M059J (cell line): ENCODE measurements around the gene DENND1A. TPM values are rescaled to one million over a fixed set of nuclear protein-coding genes. Genes with fewer than 3 reads are reported as not detected.

ENCODE experiments used
- DNase-seq: peaks from one replicate; pipeline ENCODE4 v3.0.0-alpha.2; 2012; ENCODE audit warnings: low read depth
- total RNA-seq: library from RNA; depleted of rRNA; stranded (reverse); fragments of >200 nt; shearing (Covaris generic); gene quantifications from 2 replicates; pipeline ENCODE4 v1.2.3, GENCODE V29; 2014

The DENND1A gene
- total RNA-seq, 1 experiment from 2014 or later, result 15.7 TPM

DNA sequence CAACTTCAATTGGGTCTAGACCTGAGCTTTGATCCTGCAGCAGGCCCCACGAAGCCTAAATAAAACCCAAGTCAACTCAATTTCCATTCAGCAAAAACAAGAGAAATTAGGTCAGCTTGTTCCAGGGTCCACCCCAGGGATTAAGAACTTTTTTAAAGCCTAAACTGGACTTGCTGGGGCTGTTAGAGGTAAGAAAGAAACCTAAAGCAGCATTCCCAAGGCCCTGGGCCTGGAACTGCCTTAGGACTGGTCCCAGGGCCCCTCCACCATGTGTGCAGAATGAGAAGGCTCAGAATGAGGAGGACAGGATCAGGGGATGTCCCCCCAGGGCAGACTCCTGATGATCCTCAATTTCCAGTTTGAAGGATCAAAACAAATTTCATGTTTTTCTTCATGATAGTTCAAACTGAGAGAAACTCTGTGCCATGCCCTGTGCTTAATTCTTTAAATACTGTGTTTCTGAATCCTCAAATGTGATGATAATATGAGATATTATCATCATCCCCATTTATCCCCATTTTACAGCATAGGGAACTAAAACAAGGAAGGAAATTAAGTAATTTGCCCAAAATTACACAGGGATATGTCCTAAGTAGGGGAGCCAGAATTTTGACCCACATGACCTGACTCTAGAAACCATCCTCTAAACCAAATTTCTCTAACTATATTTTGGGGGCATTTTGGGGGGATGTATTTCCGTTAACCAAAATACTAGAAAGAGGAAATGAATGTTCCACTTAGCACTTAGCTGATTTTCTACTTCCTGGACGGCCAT is 64.5 kb downstream of the DENND1A start:
- DNase-seq, result no peak

DNA sequence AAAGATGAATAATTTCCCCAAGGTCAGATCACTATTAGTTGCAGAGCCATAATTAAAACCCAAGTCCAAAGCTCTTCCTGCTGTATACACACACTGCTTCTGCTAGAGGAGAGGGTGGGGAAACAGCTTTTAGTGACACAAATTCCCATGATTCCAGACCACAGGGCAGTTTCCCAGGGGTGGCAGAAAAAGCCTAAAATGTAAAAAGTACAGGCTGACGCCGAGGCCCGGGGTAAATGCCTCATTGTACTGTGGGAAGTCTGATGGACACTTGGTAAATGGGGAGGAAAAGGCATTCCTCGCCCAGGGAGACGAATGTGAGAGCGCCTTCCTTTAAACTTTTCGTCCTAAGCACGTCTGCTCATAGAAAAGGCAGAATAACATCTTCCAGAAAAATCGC is 65.7 kb downstream of the DENND1A start:
- DNase-seq, result no peak

DNA sequence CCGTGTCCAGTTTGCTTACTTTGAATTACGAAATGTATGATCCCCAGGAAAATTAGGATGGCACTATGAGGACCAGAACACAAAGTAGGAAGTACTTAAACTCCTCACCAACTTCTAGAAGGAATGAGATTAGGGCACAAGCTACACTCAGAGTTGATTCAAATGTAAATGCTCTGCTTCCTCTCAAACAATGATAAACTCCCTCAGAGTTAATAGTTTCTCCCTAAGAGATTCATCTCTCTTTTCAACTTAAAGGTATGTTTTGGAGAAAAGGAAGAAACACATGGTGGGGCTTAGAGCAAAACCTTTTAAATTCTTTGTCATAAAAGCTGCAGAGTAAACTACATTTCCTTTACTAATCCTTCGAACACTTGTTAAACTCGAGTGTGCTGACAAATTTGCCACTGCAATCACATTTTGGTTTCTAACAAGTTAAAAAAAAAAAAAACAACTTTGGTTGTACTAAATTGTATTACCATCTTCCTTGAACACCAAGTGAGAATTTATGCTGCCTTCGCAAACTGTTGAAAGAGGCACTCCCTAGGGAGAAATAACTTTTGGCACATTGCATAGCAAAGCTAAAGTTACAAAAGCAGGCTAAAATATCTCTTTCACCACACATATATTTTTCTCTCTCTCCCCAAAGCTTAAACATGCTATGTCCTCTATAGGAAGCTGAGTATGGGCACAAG is 66.6 kb downstream of the DENND1A start:
- DNase-seq, result no peak

DNA sequence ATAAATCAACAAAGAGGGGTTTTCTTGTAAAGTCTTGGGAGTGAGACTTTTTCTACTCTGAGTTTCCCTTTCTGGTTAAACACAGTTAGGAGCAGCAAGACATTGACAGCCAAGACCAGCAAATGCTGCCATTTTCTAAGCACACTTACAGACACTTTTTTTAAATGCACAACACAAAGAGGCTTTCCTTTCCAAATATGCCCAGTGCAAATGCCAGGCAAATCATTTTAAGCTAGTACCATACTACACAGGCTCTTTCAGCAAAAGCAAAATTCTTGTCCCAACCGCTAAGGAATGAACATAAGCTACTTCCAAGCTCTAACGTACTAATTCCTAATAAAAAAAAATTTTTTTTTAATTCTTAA is 68.2 kb downstream of the DENND1A start:
- no peak for DNase-seq

DNA sequence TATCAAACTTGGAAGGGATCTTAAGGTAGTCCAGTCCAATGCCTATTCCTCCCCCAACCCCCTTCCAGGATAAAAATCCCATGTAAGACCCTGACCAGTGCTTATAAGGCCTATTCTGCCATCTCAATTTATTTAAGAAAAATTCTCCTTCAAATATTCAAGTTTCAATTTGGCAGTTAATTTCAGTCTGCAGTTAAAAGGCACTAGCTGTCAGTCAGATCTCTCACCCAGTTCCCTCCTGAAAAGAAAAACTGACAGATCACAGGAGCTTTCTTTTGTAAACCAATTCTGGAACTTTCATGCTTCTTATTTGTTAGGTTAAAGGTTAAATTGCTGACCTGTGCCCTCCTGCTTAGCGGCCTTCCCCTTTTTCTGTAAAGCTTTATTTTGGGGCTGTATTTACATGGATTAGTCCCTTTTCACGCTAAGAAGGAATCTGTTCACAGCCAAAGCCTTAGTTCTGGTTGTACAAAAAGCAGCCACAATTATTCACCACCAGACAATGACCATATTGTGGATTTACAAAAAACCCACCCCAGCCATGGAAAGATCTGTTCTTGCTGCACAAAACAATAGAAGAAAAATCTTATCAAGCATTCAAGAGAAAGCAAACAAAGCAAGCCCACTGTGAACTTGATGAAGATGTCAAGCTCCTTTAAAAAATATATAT is 68.7 kb downstream of the DENND1A start:
- DNase-seq, result no peak

DNA sequence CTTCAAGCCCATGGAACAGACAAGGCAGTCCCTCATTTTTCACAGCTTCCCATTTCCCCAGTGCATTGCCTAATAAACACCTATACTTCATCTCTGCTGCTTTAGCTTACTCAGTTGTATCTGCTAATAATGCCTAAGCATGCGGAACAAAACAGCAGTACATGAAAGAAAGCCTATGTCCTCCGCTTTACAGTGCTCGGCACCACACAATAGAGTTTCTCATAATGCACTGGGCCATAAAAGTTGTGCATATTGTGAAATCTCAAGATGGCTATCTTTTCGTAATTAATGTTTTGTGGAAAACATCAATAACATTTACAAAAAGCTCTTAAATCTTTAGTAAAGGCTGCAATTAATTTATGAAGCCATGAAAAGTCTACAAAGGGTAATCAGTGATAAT is 69.3 kb downstream of the DENND1A start:
- no peak for DNase-seq

DNA sequence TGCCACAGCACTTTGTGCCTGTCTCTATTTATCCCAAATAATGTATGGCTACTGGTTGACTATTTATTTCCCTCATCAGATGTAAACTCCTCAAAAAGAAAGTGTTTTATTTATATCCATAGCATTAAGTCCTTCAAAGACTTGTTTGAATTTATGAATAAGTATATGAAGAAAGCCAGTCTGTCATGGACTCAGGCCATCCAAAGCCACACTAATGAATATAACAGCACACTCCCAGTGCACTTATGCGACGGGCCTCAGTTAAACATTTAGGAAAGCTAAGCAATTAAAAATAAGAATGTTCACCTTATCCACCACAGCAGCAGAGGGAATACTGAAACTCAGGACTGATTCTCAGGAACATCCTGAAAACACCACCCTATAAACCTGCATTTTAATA is 77.5 kb downstream of the DENND1A start:
- no peak for DNase-seq

DNA sequence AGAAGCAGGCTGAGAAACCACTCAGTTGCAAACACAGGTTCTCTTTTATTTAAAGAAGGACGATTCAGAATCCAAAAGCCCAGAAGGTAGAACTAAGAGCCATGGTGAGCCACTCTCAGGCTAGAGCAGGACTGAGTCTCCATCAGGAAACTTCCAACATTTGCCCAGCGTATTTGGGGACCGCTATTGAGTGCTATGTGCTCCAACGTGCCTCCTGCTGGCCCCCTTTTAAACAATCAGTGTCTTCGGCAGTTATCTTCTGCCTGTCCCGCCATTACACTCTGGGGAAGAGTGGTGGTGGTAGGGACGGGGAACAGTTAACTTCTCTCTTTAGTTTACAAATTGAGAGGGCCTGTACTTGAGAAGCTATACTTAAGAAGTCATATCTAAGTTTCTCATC is 78.1 kb downstream of the DENND1A start:
- no peak for DNase-seq

DNA sequence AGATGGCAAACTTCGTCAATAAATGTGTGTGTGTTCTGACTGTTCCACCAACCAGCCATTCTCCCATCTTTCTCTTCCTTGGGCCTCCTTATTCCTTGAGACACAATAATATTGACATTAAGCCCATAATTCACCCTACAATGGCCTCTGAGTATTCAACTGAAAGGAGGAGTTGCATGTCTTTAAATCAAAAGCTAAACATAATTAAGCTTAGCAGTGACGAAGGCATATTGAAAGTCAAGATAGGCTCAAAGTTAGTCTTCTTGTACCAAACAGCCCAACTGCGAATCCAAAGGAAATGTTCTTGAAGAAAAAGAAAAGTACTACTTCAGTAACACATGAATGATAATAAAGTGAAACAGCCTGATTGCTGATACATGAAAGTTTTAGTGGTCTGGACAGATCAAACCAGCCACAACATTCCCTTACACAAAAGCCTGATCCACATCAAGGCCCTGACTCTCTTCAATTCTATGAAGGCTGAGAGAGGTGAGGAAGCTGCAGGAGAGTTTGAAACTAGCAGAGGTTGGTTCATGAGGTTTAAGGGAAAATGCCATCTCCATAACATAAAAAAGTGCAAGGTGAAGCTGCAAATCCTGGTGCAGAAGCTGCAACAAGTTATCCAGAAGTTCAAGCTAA is 81.4 kb downstream of the DENND1A start:
- no peak for DNase-seq

DNA sequence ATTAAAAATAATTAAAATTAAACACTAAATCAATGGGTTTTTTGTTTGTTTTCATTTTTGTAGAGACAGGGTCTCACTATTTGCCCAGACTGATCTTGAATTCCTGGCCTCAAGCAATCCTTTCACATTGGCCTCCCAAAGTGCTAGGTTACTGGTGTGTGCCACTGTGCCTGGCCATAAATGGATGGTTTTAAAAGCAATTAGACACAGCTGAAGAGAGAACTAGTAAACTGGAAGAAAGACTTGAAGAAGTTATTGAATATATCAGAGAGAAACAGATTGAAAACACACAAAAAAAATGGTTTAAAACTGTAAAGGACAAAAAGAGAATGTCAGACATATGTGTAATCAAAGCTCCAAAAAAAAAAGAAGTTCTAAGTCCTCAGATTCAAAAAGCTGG is 83.0 kb downstream of the DENND1A start:
- DNase-seq, result no peak

DNA sequence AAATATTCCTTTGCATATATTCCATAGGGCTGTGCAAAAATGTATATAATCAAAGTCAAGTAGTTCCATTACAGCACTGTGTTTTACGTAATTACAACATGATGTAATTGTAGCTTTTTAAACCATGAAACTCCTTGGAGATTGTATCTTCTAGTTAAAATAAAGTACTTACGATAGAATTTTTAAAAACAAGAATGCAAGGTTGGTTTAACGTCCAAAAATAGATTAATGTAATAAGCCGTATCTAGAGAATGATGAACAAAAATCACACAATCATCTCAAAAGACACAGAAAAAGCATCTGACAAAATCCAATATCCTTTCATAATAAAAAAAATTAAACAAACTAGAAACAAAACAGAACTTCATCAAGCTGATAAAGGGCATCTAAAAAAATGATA is 86.2 kb downstream of the DENND1A start:
- DNase-seq, result no peak

DNA sequence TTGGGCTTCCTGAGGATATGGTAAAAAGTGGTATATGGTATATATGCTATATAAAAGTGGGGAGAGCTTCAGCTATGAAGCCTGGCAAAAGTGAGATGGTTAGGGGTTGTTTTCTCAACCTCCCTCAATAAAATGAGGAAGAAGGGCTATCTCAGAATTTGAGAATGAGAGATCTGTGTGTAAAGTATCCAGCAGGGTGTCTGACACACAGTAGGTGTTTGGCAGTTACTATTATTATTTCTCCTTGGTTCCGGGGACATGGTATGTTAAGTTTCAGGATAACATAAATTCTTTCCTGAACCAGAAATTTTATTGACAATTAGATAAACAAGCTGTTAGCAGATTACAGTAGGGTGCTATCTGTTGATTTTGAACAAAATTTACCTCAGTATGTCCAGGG is 94.1 kb downstream of the DENND1A start:
- DNase-seq, result no peak

DNA sequence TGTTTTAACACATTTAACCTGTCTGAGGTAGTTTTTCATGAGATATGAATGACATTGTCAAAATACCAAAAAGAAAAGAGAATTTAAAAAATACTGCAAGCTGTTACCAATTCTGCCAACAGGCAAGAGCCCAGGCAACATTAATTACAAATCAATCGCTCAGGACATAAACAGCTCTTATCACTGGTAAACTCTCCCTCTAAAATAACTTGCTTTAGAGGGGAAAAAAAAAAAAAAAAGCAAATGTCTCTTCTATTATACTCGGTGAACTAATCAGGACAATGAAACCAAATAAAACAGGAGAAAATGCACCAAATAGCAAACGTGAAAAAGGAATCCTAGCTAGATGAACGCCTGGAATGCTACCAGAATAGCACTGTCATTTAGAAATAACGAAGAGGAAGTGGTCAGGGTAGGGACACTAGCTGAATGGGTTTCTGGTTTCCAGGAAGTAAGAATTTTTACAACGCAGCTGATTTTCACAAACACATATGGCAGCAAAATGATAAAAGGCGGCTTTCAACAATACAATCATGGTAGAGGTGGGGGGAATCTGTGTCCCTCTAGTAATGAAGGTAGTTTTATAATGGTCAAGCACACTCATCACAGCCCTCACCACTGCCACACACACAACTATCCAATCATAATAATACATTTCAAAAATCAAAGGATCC is 94.9 kb downstream of the DENND1A start:
- peak; percentile 75 for DNase-seq

DNA sequence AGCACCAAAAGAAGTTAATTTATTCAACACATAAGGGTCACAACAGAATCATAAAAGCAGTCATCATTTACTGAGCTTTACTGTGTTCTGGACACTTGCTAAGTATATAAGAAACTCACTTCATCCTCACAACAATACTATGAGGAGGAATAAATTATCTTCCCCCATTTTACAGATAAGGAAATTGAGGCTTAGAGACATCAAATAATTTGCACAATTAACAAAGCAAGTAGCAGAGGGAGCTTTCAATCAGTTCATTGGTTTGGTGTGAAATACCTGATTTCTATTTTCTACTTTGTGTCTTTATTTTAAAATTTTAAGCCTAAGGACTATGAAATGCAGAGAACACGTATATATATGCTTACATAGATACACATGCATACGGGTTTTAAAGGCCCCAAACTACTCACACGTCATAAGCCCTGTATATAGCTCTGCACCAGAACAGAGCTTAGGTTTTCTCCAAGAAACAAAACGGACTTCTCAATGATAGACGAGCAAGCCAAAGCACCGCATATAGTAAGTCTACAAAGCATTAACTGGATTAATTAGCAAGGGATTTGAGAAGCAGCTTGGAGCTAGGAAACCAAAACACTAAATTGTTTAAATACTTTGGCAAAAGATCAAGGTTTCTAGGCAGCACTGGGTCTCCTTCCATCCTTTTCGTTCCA is 95.6 kb downstream of the DENND1A start:
- peak; percentile 43 for DNase-seq

DNA sequence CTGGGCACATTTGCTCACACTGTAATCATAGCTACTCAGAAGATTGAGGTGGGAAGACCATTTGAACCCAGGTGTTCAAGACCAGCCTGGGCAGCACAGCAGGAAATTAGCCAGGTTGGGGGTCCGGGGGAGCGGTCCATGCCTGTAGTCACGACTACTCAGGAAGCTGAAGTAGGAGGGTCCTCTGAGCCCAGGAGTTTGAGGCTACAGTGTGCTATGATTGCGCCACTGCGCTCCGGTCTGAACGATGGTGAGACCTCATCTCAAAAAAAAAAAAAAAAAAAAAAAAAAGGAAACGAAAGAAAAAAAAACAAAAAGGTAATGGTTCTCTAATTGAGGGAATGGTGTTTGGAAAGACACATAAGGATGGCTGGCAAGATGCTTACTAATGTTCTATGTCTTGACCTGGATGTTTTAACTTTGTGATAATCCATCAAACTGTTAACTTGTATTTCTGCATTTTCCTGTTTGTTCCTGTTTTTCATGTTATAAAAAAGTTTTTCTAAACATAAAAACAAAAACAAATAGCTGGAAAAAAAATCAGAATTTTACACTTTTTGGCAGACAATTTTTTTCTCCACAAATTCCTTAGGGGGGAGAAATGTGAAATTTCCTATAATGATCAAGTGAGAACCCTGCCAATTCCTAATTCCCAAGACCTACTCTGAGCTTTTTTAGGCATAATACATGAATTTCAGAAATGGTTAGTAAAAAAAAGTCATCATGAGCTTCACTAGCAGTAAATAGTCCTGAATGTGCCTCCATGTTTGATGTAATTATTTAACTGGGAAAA is 96.9 kb downstream of the DENND1A start:
- DNase-seq, result no peak

DNA sequence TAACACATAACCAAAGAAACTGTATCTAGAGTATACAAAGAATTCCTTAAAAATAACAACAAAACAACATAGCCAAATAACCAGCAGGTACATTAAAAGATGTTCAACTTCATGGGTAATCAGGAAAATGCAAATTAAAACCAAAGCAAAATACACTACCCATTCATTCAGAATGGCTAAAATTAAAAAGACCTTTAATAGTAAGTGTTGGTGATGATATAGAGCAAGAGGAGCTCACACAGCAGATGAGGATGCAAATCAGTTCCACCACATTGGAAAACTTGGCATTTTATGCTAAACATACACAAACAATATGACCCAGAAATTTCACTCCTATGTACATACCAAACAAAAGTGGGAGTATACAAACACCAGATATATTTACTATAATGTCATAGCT is 97.8 kb downstream of the DENND1A start:
- DNase-seq, result no peak

DNA sequence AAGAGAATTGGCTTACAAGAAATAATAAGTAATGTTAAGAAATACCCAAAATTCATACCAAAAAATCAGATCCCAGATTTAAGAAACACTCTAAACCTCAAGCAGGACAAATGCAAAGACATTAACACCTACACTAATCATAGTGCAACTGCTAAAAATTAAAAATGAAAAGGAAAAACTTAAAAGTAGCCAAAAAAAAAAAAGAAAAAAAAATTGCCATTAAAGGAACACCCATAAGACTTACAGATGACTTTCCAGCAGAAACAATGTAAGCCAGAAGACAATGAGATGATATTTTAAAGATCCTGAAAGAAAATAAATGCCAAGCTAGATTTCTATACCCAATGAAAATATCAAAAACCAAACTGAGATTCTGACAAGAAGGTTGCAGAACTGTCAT is 101.5 kb downstream of the DENND1A start:
- DNase-seq, result no peak

DNA sequence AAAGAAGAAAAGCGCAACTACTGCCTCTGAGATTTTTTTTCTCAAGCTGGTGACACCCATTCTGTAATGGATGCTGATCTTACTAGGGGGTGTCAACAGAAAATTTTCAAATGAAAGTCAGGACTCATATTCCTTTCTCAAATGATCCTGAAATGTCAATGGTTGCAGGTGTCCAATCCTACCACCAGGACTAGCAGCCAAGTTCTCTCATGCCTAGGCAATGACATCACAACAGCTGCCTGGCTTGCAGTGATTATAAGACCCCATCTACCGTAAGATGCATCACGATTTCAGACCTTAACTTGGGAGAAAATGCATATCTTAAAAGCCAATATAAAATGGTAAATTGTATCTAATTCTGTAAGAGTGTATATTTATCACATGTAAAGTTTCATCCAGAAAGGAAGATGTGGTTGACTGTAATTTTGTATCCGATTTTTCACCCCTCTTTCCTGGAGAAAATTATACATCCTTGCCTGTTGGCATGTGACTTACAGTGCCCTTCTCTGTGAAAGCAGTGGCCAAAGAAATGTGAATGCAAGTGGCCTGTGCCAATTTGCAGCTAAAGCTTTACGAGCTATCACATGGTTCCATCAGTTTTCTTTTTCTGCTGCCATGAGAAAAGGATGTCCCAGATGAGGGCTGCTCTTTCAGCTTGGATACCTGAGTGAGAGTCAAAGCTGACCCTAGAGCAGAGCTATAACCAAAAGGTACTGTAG is 104.4 kb downstream of the DENND1A start:
- DNase-seq, result peak; percentile 12

DNA sequence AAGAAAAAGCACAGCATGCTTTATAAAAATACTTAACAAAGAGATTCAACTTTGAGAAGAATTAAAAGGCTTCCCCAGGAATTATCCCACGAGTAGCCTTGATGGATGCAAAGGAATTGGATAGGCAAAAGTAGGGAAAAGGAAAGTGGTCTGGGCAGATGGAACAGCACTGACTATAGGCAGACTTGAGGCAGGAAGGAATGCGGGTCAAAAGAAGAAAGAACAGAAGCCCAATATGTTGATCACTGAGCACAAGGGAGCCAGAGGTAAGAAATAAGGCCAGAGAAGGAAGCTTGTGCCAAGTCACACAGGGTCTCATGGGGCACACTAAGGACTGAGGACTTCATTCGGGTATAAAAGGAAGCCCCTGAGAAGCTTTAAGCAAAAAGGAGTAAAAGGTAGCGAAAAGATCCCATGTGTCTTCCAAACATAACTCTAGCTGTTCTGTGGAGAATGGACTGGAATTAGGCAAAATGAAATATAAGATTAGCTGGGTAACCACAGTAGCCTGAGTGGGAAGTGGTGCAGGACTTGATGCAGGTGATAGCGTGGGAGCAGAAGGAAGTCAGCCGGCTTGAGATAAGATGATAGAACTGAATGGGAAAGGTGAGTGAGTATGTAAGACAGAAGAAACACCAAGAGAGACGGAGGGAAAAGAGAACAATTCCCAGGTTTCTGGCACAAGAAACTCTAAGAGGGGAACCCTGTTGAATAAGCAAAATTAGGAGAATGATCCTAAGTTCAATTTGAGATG is 106.6 kb downstream of the DENND1A start:
- no peak for DNase-seq
